ENCODE measurements around the gene WWP2. TPM values are rescaled to one million over a fixed set of nuclear protein-coding genes. Genes with fewer than 3 reads are reported as not detected.
A peak's percentile ranks its signal among the peaks of the same experiment; 100 is the strongest.
"Not testable (repeated sequence)": the region's sequence is repeated elsewhere in the genome, so short reads cannot be mapped to it uniquely, and the experiment has no call there.

The WWP2 gene
- total RNA-seq, 1 experiment from 2014 or later: 15.3 TPM

- DNase-seq (ENCODE audit: low read depth): no peak
These were observed 31.4 kb downstream of the WWP2 start for GRCh38 chr16:69793526-69793925.

- DNase-seq (ENCODE audit: low read depth): no peak
These were observed 32.4 kb downstream of the WWP2 start for GRCh38 chr16:69794486-69794885.

GRCh38 chr16:69796285-69797118 is 34.4 kb downstream of the WWP2 start:
- peak; percentile 51 for DNase-seq (ENCODE audit: low read depth)

- DNase-seq (ENCODE audit: low read depth): no peak
These were observed 36.3 kb downstream of the WWP2 start for GRCh38 chr16:69798466-69798865.

GRCh38 chr16:69799611-69800031 is 37.5 kb downstream of the WWP2 start:
- DNase-seq (ENCODE audit: low read depth): no peak

GRCh38 chr16:69804297-69804696 is 42.2 kb downstream of the WWP2 start:
- DNase-seq (ENCODE audit: low read depth): no peak

- DNase-seq (ENCODE audit: low read depth): not testable (repeated sequence)
These were observed 44.6 kb downstream of the WWP2 start for GRCh38 chr16:69806776-69807175.

- no peak for DNase-seq (ENCODE audit: low read depth)
These were observed 50.5 kb downstream of the WWP2 start for GRCh38 chr16:69812688-69813014.

- no peak for DNase-seq (ENCODE audit: low read depth)
These were observed 51.9 kb downstream of the WWP2 start for GRCh38 chr16:69814078-69814477.

GRCh38 chr16:69814561-69814960 is 52.4 kb downstream of the WWP2 start:
- no peak for DNase-seq (ENCODE audit: low read depth)

GRCh38 chr16:69815216-69815883 is 53.2 kb downstream of the WWP2 start:
- not testable (repeated sequence) for DNase-seq (ENCODE audit: low read depth)

GRCh38 chr16:69816996-69817395 is 54.9 kb downstream of the WWP2 start:
- no peak for DNase-seq (ENCODE audit: low read depth)

- no peak for DNase-seq (ENCODE audit: low read depth)
These were observed 56.9 kb downstream of the WWP2 start for GRCh38 chr16:69818891-69819545.

GRCh38 chr16:69820926-69821541 is 58.9 kb downstream of the WWP2 start:
- DNase-seq (ENCODE audit: low read depth): no peak

- no peak for DNase-seq (ENCODE audit: low read depth)
These were observed 59.7 kb downstream of the WWP2 start for GRCh38 chr16:69821844-69822173.

GRCh38 chr16:69822174-69822935 is 60.2 kb downstream of the WWP2 start:
- no peak for DNase-seq (ENCODE audit: low read depth)

GRCh38 chr16:69823831-69824563 is 61.9 kb downstream of the WWP2 start:
- no peak for DNase-seq (ENCODE audit: low read depth)

GRCh38 chr16:69824564-69825142 is 62.5 kb downstream of the WWP2 start:
- not testable (repeated sequence) for DNase-seq (ENCODE audit: low read depth)

- DNase-seq (ENCODE audit: low read depth): no peak
These were observed 65.4 kb downstream of the WWP2 start for GRCh38 chr16:69827524-69827923.

- DNase-seq (ENCODE audit: low read depth): no peak
These were observed 67.2 kb downstream of the WWP2 start for GRCh38 chr16:69829338-69829737.

Data from HT1080 (cell line).